Testis (tissue), 2 donors: ENCODE data around the gene CSNK1A1L.

Source experiments
- CTCF ChIP-seq, 3 experiments: fragments of 450-650 bp in 2 of 3; fragments of 200-600 bp in 1 of 3; sonication (generic) in 1 of 3; IDR thresholded peaks; one replicate each; pipeline ENCODE4 v1.5.1; 2016 to 2019; ENCODE audit warnings: antibody characterized with exemption in 3 of 3, mild to moderate bottlenecking in 2 of 3, moderate library complexity in 1 of 3
- POLR2A ChIP-seq: fragments of 450-650 bp; IDR thresholded peaks from one replicate; pipeline ENCODE4 v1.6.1; 2017; ENCODE audit warnings: antibody characterized with exemption, mild to moderate bottlenecking, moderate library complexity

- no peak for TF ChIP-seq POLR2A
- TF ChIP-seq CTCF (IDR thresholded peaks at IDR 0.05) = no peak
Measured at GRCh38 chr13:37142877-37143276, 37.4 kb upstream of the CSNK1A1L start.
